SH-SY5Y (cell line): ENCODE measurements around the gene PITPNM1.

ENCODE experiments used
- GATA2 ChIP-seq: IDR thresholded peaks from 2 replicates; pipeline ENCODE4 v1.6.1; 2011; ENCODE audit warnings: mild to moderate bottlenecking, low read depth, low read length
- GATA3 ChIP-seq: IDR thresholded peaks from 2 replicates; pipeline ENCODE4 v1.6.1; 2011; ENCODE audit warnings: low read depth, mild to moderate bottlenecking, low read length, moderate library complexity

The PITPNM1 gene

GRCh38 chr11:67510023-67510345, 4.8 kb upstream of the PITPNM1 start:
- no peak for TF ChIP-seq GATA3
- TF ChIP-seq GATA2, result no peak

DNA sequence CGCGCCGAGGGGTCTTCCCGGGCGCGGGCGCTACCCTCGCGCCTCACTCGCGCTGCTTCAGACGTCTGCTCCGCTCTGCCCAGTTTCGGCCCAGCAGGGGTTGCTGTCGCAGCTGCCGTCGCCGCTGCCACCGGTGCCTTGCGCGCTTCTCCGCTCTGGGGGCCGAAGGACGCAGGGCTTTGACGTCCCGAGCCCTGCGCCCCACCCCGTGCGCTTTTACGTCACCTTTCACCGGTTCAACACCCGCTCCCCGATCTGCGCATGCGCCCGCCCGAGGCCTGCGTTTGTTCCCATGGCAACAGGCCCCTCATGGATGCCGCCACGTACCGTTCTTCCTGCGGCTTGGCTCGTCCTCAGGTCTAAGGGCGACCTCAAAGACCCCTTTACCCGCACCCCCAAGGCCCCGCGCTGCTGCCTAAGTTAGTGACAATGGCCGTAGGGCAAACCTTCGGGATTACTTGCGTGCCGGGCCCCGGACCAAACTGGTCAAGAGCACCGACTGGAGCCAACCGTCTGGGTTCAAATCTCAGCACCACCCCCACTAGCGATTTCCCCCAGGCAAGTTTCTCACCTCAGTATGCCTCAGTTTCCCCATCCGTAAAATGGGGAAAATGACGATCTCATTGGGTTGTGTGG, 3.4 kb upstream of the PITPNM1 start:
- TF ChIP-seq GATA2 (no peak), GATA3 (no peak)

DNA sequence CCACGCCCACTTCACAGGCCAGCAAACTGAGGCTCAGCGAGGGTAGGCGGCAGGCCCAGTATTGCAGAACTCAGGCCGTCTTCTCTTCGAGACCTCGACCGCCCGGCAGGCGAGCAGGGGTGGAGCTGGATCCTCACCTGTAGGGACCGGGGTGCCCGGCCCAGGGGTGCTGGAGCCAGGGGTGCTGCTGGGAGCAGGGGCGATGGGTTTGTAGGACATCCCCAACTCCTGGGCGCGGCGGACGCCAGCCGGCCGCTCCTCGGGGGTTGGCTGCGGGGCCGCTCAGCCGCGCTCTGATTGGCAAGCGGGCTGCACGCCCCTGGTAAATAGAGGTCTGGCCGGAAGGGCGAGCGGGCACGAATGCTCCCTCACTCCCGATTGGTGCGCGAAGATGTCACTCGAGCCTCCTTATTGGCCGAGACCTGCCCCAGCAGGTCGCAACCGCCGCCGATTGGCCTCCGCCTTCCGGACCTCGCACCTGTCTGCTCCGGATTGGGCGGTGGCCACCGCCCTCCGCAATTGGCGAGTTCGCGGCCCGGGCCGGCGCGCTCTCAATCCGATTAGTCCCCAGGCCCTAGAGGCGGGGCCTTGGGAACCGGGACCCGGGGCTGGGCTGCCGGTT, 2.8 kb upstream of the PITPNM1 start, which contains the start of gene CDK2AP2:
TSS of gene CDK2AP2 (minus strand) at position 299 of the 622 bp plus-strand sequence. CDS start at position 219, 80 bp downstream.
- TF ChIP-seq GATA3, result no peak
- no peak for TF ChIP-seq GATA2

DNA sequence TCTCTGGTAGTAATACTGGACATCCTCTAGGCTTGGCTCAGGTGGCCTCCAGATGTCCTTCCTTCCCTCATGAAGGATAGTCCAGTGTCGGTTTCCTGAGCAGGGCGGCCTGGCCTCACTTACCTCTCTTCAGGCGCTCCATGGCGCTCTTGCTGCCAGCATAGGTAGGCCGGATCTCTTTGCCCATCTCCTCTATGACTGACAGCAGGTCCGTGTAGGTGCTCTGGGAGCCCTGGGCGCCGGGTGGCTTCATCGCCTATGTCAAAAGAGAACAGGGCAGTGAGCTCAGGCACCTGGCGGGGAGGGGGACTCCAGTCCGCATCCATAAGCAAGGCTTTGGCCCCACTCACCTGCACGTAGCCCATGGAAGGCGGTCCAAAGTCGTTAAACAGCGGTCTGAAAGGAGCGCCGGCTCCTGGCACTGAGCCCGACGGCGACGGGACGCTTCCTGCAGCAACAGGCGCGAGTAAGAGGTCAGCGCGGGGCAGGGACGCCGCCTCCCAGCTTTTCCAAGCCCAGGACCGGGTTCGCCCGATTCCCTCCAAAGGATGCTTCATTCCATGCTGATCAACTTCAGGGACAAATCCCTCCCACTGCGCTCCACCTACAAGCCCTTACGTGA, 2.2 kb upstream of the PITPNM1 start:
- TF ChIP-seq GATA2 (no peak), GATA3 (no peak)

- no peak for TF ChIP-seq GATA3
- TF ChIP-seq GATA2, result no peak
These were observed 1.4 kb upstream of the PITPNM1 start for GRCh38 chr11:67506426-67507051.

- TF ChIP-seq GATA2, result no peak
- no peak for TF ChIP-seq GATA3
These were observed 638 bp upstream of the PITPNM1 start for GRCh38 chr11:67505605-67506396.

- TF ChIP-seq GATA3 (no peak), GATA2 (no peak)
These were observed 886 bp downstream of the PITPNM1 start for GRCh38 chr11:67504005-67504949.

GRCh38 chr11:67503119-67504004, 1.8 kb downstream of the PITPNM1 start:
- TF ChIP-seq GATA3 (no peak), GATA2 (no peak)

GRCh38 chr11:67502328-67502979, 2.7 kb downstream of the PITPNM1 start:
- TF ChIP-seq GATA2 (no peak), GATA3 (no peak)

GRCh38 chr11:67501854-67502253, 3.3 kb downstream of the PITPNM1 start:
- TF ChIP-seq GATA2 (no peak), GATA3 (no peak)

DNA sequence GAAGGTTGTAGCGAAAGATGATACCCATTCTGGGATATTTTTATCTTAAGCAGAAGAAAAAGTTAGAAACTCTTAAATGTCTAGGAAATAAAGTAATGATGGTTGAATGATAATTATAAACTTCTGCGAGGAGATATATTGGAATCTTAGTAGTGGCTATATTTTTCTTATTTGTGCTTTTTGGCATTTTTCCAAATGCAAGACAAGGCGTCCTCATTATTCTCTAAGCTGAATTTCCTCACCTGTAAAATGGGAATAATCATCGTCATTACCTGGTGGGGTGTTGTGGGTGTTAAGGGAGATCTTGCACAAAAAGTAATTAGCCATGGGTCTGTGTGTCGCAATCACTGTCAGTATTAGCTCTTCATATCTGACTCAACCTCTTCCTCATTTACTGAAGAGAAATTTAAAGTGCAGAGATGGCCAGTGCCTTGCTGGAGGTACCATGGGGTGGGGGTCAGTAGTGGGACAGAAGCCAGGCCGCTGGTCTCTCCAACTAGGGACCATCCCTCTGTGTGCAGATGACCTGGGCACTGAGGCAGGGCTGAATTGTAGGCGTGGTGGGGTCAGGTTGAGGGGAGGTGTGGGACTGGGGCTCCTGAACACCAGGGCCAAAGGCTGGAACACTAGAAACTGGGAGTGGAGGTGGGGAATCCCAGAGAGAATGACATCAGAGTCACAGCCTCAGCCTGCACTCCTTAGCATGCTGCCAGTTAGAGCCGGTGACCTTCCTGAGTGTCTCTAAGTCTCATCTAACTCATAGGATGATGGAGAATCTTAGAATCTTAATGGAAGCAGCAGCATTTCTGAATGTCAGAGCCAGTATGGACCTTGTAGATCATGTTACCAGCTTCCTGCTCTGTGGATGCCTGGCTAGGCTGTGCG, 4.1 kb downstream of the PITPNM1 start:
- TF ChIP-seq GATA3 (no peak), GATA2 (no peak)
